CD14-positive monocyte (primary cell): Measurements from ENCODE around the gene SH3RF3. TPM values are rescaled to one million over a fixed set of nuclear protein-coding genes. Genes with fewer than 3 reads are reported as not detected.

Experiments used
- DNase-seq, 3 donors: peaks; one replicate each; pipeline ENCODE4 v3.0.0-alpha.2; 2011 to 2022
- H2AFZ ChIP-seq: 2 replicates; pipeline ENCODE4 v1.6.0; 2012; ENCODE audit warnings: mild to moderate bottlenecking, low read depth, low read length, inconsistent platforms; ENCODE audit not compliant: insufficient read depth, poor library complexity, severe bottlenecking
- H3K27ac ChIP-seq, 2 donors: 1 replicate in 1 of 2; 2 replicates in 1 of 2; pipeline ENCODE4 v1.5.1; 2012 to 2013; ENCODE audit warnings: low read length in 2 of 2, control low read depth in 1 of 2, inconsistent platforms in 1 of 2, low read depth in 1 of 2, mild to moderate bottlenecking in 1 of 2
- H3K27me3 ChIP-seq, 2 donors: one replicate each; pipeline versions ENCODE4 v1.6.0 to v1.6.1; 2011 to 2013; ENCODE audit warnings: low read length in 2 of 2; ENCODE audit not compliant: control insufficient read depth in 2 of 2, insufficient read depth in 2 of 2
- H3K36me3 ChIP-seq, 2 donors: replicated peaks in 1 of 2; 1 replicate in 1 of 2; 2 replicates in 1 of 2; pipeline versions ENCODE4 v1.5.1 to v1.6.1; 2012 to 2013; ENCODE audit warnings: low read length in 2 of 2, control low read depth in 1 of 2, inconsistent platforms in 1 of 2, mild to moderate bottlenecking in 1 of 2; ENCODE audit not compliant: insufficient read depth in 2 of 2, control insufficient read depth in 1 of 2
- H3K4me1 ChIP-seq, 2 donors: 1 replicate in 1 of 2; 2 replicates in 1 of 2; pipeline versions ENCODE4 v1.5.1 to v1.6.1; 2012 to 2013; ENCODE audit warnings: low read length in 2 of 2, control low read depth in 1 of 2, inconsistent platforms in 1 of 2, mild to moderate bottlenecking in 1 of 2, moderate library complexity in 1 of 2; ENCODE audit not compliant: insufficient read depth in 2 of 2, control insufficient read depth in 1 of 2
- H3K4me2 ChIP-seq: replicated peaks from 2 replicates; pipeline ENCODE3; 2012; ENCODE audit warnings: low read length, moderate library complexity, mild to moderate bottlenecking; ENCODE audit not compliant: poor library complexity, severe bottlenecking; ENCODE audit errors: extremely low read depth
- H3K4me3 ChIP-seq, 3 experiments: fragments of 200-600 bp in 1 of 3; sonication (generic) in 1 of 3; replicated peaks in 1 of 3; 1 replicate in 2 of 3; 2 replicates in 1 of 3; pipeline ENCODE4 v1.5.1; 2011 to 2013; ENCODE audit warnings: low read length in 3 of 3, mild to moderate bottlenecking in 3 of 3, control low read depth in 2 of 3, low read depth in 2 of 3, inconsistent platforms in 1 of 3, moderate library complexity in 1 of 3
- H3K79me2 ChIP-seq: 2 replicates; pipeline ENCODE4 v1.6.0; 2012; ENCODE audit warnings: mild to moderate bottlenecking, control low read depth, inconsistent platforms, low read length, moderate library complexity; ENCODE audit not compliant: insufficient read depth
- H3K9ac ChIP-seq: 2 replicates; pipeline ENCODE4 v1.6.0; 2017; ENCODE audit warnings: low read length, mild to moderate bottlenecking; ENCODE audit not compliant: insufficient read depth, poor library complexity, severe bottlenecking
- H3K9me3 ChIP-seq, 2 donors: replicated peaks in 1 of 2; 1 replicate in 1 of 2; 2 replicates in 1 of 2; pipeline versions ENCODE4 v1.5.1 to v1.6.1; 2012 to 2013; ENCODE audit warnings: low read length in 2 of 2, control low read depth in 1 of 2; ENCODE audit not compliant: control insufficient read depth in 1 of 2, insufficient read depth in 1 of 2
- H4K20me1 ChIP-seq: 2 replicates; pipeline ENCODE4 v1.6.0; 2012; ENCODE audit warnings: mild to moderate bottlenecking, low read length, control low read depth, moderate library complexity; ENCODE audit not compliant: insufficient read depth
- H3K27ac Mint-ChIP-seq, 7 donors: one replicate each; pipeline ENCODE4 v1.8.0; 2020; ENCODE audit warnings: mild to moderate bottlenecking in 7 of 7, mixed read lengths in 7 of 7, moderate library complexity in 6 of 7, inconsistent platforms in 2 of 7
- H3K27me3 Mint-ChIP-seq, 3 donors: one replicate each; pipeline ENCODE4 v1.8.0; 2021 to 2022; ENCODE audit warnings: low read depth in 3 of 3, mild to moderate bottlenecking in 3 of 3, mixed read lengths in 3 of 3, moderate library complexity in 3 of 3, inconsistent platforms in 1 of 3
- H3K36me3 Mint-ChIP-seq, 2 donors: one replicate each; pipeline ENCODE4 v1.8.0; 2020; ENCODE audit warnings: mixed read lengths in 2 of 2, inconsistent platforms in 1 of 2, mild to moderate bottlenecking in 1 of 2
- H3K4me1 Mint-ChIP-seq: one replicate; pipeline ENCODE4 v1.8.0; 2020; ENCODE audit warnings: mild to moderate bottlenecking, mixed read lengths
- H3K4me3 Mint-ChIP-seq, 2 donors: one replicate each; pipeline ENCODE4 v1.8.0; 2020; ENCODE audit warnings: mild to moderate bottlenecking in 2 of 2, mixed read lengths in 2 of 2, moderate library complexity in 1 of 2
- H3K9me3 Mint-ChIP-seq, 7 donors: one replicate each; pipeline ENCODE4 v1.8.0; 2020 to 2022; ENCODE audit warnings: mixed read lengths in 7 of 7, mild to moderate bottlenecking in 6 of 7, moderate library complexity in 6 of 7, inconsistent platforms in 2 of 7
- CTCF ChIP-seq: fragments of 200-600 bp; IDR thresholded peaks from one replicate; pipeline ENCODE4 v1.8.0; 2022; ENCODE audit warnings: antibody characterized with exemption, mild to moderate bottlenecking
- WGBS: methylation state at CpG from one replicate; pipeline ENCODE4 v1.1.5; 2013; ENCODE audit warnings: missing lambda C conversion rate; ENCODE audit not compliant: insufficient coverage; 5-methylcytosine and 5-hydroxymethylcytosine counted together
- intact Hi-C, 2 donors: fragments of 100-400 bp; cut with micrococcal nuclease; formaldehyde crosslinking; loops; one replicate each; pipeline versions ENCODE4 v1.15.0 to v1.15.1; 2023
- polyA plus RNA-seq, 3 donors: library from polyadenylated mRNA; depleted of rRNA in 1 of 3; unstranded in 2 of 3; stranded (reverse) in 1 of 3; fragments of 300-500 nt in 2 of 3; fragments of >200 nt in 1 of 3; fragmentation: Illumina TruSeq in 2 of 3; gene quantifications; 1 replicate in 2 of 3; 2 replicates in 1 of 3; pipeline ENCODE4 v1.2.3, GENCODE V29; 2012 to 2021

Gene SH3RF3
- polyA plus RNA-seq, 3 donors: 0.25 to 0.75 (median 0.34) TPM

GRCh38 chr2:109498906-109499305 lies 369.9 kb downstream of the SH3RF3 start:
- intact Hi-C loops: no loop called here

GRCh38 chr2:109499566-109499965 lies 370.6 kb downstream of the SH3RF3 start:
- intact Hi-C loops: no loop called here
- Histone ChIP-seq H3K4me1 (no peaks in the 10 kb centered on the region), H2AFZ (no peak overlapping the region), H3K27me3 (no peaks in the 10 kb centered on the region), H3K4me3 (no peak overlapping the region), H3K27ac (no peak overlapping the region), H3K4me2 (no peak overlapping the region), H3K9ac (no peak overlapping the region), H3K79me2 (no peaks in the 10 kb centered on the region), H3K9me3 (no peaks in the 10 kb centered on the region), H3K36me3 (no peaks in the 10 kb centered on the region), H4K20me1 (no peaks in the 10 kb centered on the region)
- Mint-ChIP-seq H3K27ac (peak overlapping the region in 1 of 7 donors; percentile 40), H3K36me3 (no peaks in the 10 kb centered on the region), H3K9me3 (peaks cover 0 to 4% (median 0%) of the 10 kb centered on the region in 7 donors), H3K27me3 (peaks cover 0 to 8% (median 1%) of the 10 kb centered on the region in 3 donors), H3K4me1 (no peaks in the 10 kb centered on the region), H3K4me3 (no peak overlapping the region)
- DNase-seq: no peak
- 7% methylated on average over 3 of the region's 5 CpGs for WGBS
- no peak for TF ChIP-seq CTCF

More at GRCh38 chr2:109498906-109499305, 369.9 kb downstream of the SH3RF3 start:
- Histone ChIP-seq H3K4me3 (no peak overlapping the region), H2AFZ (no peak overlapping the region), H4K20me1 (no peaks in the 10 kb centered on the region), H3K9ac (no peak overlapping the region), H3K4me2 (no peak overlapping the region), H3K4me1 (no peaks in the 10 kb centered on the region), H3K9me3 (no peaks in the 10 kb centered on the region), H3K27ac (no peak overlapping the region), H3K36me3 (no peaks in the 10 kb centered on the region), H3K79me2 (no peaks in the 10 kb centered on the region), H3K27me3 (no peaks in the 10 kb centered on the region)
- WGBS: 82% methylated on average over 15 of the region's 15 CpGs
- H3K4me1 Mint-ChIP-seq: no peaks in the 10 kb centered on the region
- no peak for TF ChIP-seq CTCF
- H3K4me3 Mint-ChIP-seq: no peak overlapping the region
- H3K36me3 Mint-ChIP-seq: no peaks in the 10 kb centered on the region
- H3K27me3 Mint-ChIP-seq: peaks cover 0 to 8% (median 1%) of the 10 kb centered on the region in 3 donors
- no peak for DNase-seq
- H3K9me3 Mint-ChIP-seq: peaks cover 0 to 4% (median 0%) of the 10 kb centered on the region in 7 donors
- H3K27ac Mint-ChIP-seq: no peak overlapping the region
